H9 (cell line): ENCODE results near the gene HERC4. TPM values are rescaled to one million over a fixed set of nuclear protein-coding genes. Genes with fewer than 3 reads are reported as not detected.

ENCODE experiments used
- DNase-seq: peaks from one replicate; pipeline ENCODE4 v3.0.0-alpha.2; 2017
- H2AFZ ChIP-seq: one replicate; pipeline ENCODE4 v1.6.1; 2013; ENCODE audit warnings: mild to moderate bottlenecking, low read length, control low read depth, moderate library complexity
- H2AK5ac ChIP-seq: 2 replicates; pipeline ENCODE4 v1.6.1; 2013; ENCODE audit warnings: low read length, control low read depth, mixed read lengths; ENCODE audit not compliant: insufficient read length
- H2BK120ac ChIP-seq: one replicate; pipeline ENCODE4 v1.6.1; 2013; ENCODE audit warnings: low read depth, mild to moderate bottlenecking, low read length, control low read depth, inconsistent platforms; ENCODE audit not compliant: poor library complexity, severe bottlenecking
- H2BK12ac ChIP-seq: 2 replicates; pipeline ENCODE4 v1.6.1; 2013; ENCODE audit warnings: low read length, control low read depth, mixed read lengths, low read depth; ENCODE audit not compliant: insufficient read length
- H2BK15ac ChIP-seq: 2 replicates; pipeline ENCODE4 v1.6.1; 2013; ENCODE audit warnings: low read depth, low read length, control low read depth
- H2BK20ac ChIP-seq: one replicate; pipeline ENCODE4 v1.6.1; 2013; ENCODE audit warnings: low read depth, mild to moderate bottlenecking, low read length, control low read depth, inconsistent platforms; ENCODE audit not compliant: poor library complexity, severe bottlenecking
- H2BK5ac ChIP-seq: 2 replicates; pipeline ENCODE4 v1.6.1; 2013; ENCODE audit warnings: low read length, control low read depth, mixed read lengths; ENCODE audit not compliant: insufficient read length
- H3K14ac ChIP-seq: 2 replicates; pipeline ENCODE4 v1.6.1; 2013; ENCODE audit warnings: low read length, control low read depth; ENCODE audit not compliant: insufficient read depth
- H3K18ac ChIP-seq: 2 replicates; pipeline ENCODE4 v1.6.1; 2013; ENCODE audit warnings: low read depth, mild to moderate bottlenecking, mixed read lengths, low read length, control low read depth; ENCODE audit not compliant: insufficient read length
- H3K23ac ChIP-seq: 2 replicates; pipeline ENCODE4 v1.6.1; 2013; ENCODE audit warnings: low read length, control low read depth, mixed read lengths, low read depth; ENCODE audit not compliant: insufficient read length
- H3K23me2 ChIP-seq: 2 replicates; pipeline ENCODE4 v1.6.1; 2013; ENCODE audit warnings: low read depth, mild to moderate bottlenecking, mixed read lengths, low read length, control low read depth; ENCODE audit not compliant: insufficient read length, poor library complexity, severe bottlenecking
- H3K27ac ChIP-seq: 2 replicates; pipeline ENCODE4 v1.5.1; 2013; ENCODE audit warnings: low read length, control low read depth, mixed read lengths, low read depth; ENCODE audit not compliant: insufficient read length
- H3K27me3 ChIP-seq: 2 replicates; pipeline ENCODE4 v1.6.1; 2013; ENCODE audit warnings: low read length, control low read depth, inconsistent platforms; ENCODE audit not compliant: insufficient read depth
- H3K4ac ChIP-seq: 2 replicates; pipeline ENCODE4 v1.6.1; 2013; ENCODE audit warnings: low read depth, mild to moderate bottlenecking, control low read depth, inconsistent platforms, low read length, moderate library complexity
- H3K4me1 ChIP-seq: 2 replicates; pipeline ENCODE4 v1.6.1; 2013; ENCODE audit warnings: low read length, control low read depth, inconsistent platforms; ENCODE audit not compliant: insufficient read depth
- H3K4me2 ChIP-seq: 2 replicates; pipeline ENCODE4 v1.6.1; 2013; ENCODE audit warnings: low read length, control low read depth, mixed read lengths; ENCODE audit not compliant: insufficient read length, insufficient read depth
- H3K56ac ChIP-seq: 2 replicates; pipeline ENCODE4 v1.6.1; 2013; ENCODE audit warnings: low read depth, mild to moderate bottlenecking, mixed read lengths, low read length, control low read depth; ENCODE audit not compliant: insufficient read length
- H3K79me1 ChIP-seq: 2 replicates; pipeline ENCODE4 v1.6.1; 2013; ENCODE audit warnings: low read depth, mild to moderate bottlenecking, moderate library complexity, low read length, control low read depth, inconsistent platforms; ENCODE audit not compliant: insufficient read depth, poor library complexity, severe bottlenecking
- H3K79me2 ChIP-seq: 2 replicates; pipeline ENCODE4 v1.6.1; 2013; ENCODE audit warnings: low read length, control low read depth, inconsistent platforms; ENCODE audit not compliant: insufficient read depth
- H3K9ac ChIP-seq: 2 replicates; pipeline ENCODE4 v1.6.1; 2013; ENCODE audit warnings: low read length, control low read depth, mixed read lengths; ENCODE audit not compliant: insufficient read length; ENCODE audit errors: extremely low read depth
- H3K9me3 ChIP-seq: one replicate; pipeline ENCODE4 v1.6.1; 2013; ENCODE audit warnings: low read depth, low read length, inconsistent platforms; ENCODE audit not compliant: control insufficient read depth
- H3T11ph ChIP-seq: one replicate; pipeline ENCODE4 v1.6.1; 2013; ENCODE audit warnings: mild to moderate bottlenecking, low read length, control low read depth, inconsistent platforms
- H4K20me1 ChIP-seq: one replicate; pipeline ENCODE4 v1.6.1; 2013; ENCODE audit not compliant: control insufficient read depth, insufficient read length, insufficient read depth
- H4K5ac ChIP-seq: 2 replicates; pipeline ENCODE4 v1.6.1; 2013; ENCODE audit warnings: low read depth, mild to moderate bottlenecking, mixed read lengths, low read length, control low read depth; ENCODE audit not compliant: insufficient read length
- H4K8ac ChIP-seq: replicated peaks from 2 replicates; pipeline ENCODE4 v1.6.1; 2013; ENCODE audit warnings: low read length, control low read depth, mixed read lengths, low read depth; ENCODE audit not compliant: insufficient read length
- H4K91ac ChIP-seq: 2 replicates; pipeline ENCODE4 v1.6.1; 2013; ENCODE audit warnings: low read depth, mild to moderate bottlenecking, moderate library complexity, mixed read lengths, low read length, control low read depth; ENCODE audit not compliant: insufficient read length
- H3K27ac Mint-ChIP-seq, 3 experiments: 2 replicates in 2 of 3; 3 replicates in 1 of 3; pipeline ENCODE4 v1.8.0; 2020 to 2021; ENCODE audit warnings: mixed read lengths in 3 of 3, mild to moderate bottlenecking in 1 of 3, moderate library complexity in 1 of 3
- H3K27me3 Mint-ChIP-seq: 2 replicates; pipeline ENCODE4 v1.8.0; 2021; ENCODE audit warnings: low read depth, mild to moderate bottlenecking, moderate library complexity, mixed read lengths
- H3K36me3 Mint-ChIP-seq, 3 experiments: 2 replicates in 2 of 3; 3 replicates in 1 of 3; pipeline ENCODE4 v1.8.0; 2020 to 2021; ENCODE audit warnings: low read depth in 3 of 3, mixed read lengths in 3 of 3; ENCODE audit not compliant: insufficient read depth in 1 of 3
- H3K4me1 Mint-ChIP-seq, 2 experiments: 2 replicates each; pipeline ENCODE4 v1.8.0; 2020; ENCODE audit warnings: mixed read lengths in 2 of 2
- H3K4me3 Mint-ChIP-seq, 2 experiments: 2 replicates in 1 of 2; 3 replicates in 1 of 2; pipeline ENCODE4 v1.8.0; 2020 to 2021; ENCODE audit warnings: mild to moderate bottlenecking in 2 of 2, mixed read lengths in 2 of 2, moderate library complexity in 1 of 2
- H3K9me3 Mint-ChIP-seq, 2 experiments: 2 replicates in 1 of 2; 3 replicates in 1 of 2; pipeline ENCODE4 v1.8.0; 2020; ENCODE audit warnings: mild to moderate bottlenecking in 2 of 2, mixed read lengths in 2 of 2, moderate library complexity in 1 of 2
- WGBS: extraction: QIAGEN DNeasy Blood & Tissue Kit; methylation state at CpG from one replicate; pipeline ENCODE4 v1.1.7; 2013; ENCODE audit warnings: missing lambda C conversion rate, low lambda C conversion rate, mixed read lengths; ENCODE audit not compliant: insufficient read length; ENCODE audit errors: extremely low coverage; 5-methylcytosine and 5-hydroxymethylcytosine counted together
- total RNA-seq: library from RNA; stranded (reverse); gene quantifications from 2 replicates; pipeline ENCODE4 v1.2.1, GENCODE V29; 2021
- TF ChIP-seq, protein P1 (sequence below): fragments of 200-600 bp; sonication (generic); conservative IDR thresholded peaks from 3 replicates; pipeline ENCODE4 v1.8.0; 2021; ENCODE audit warnings: antibody characterized with exemption, mild to moderate bottlenecking

HERC4 gene
- total RNA-seq, 1 experiment from 2014 or later, result 24.5 TPM

DNA sequence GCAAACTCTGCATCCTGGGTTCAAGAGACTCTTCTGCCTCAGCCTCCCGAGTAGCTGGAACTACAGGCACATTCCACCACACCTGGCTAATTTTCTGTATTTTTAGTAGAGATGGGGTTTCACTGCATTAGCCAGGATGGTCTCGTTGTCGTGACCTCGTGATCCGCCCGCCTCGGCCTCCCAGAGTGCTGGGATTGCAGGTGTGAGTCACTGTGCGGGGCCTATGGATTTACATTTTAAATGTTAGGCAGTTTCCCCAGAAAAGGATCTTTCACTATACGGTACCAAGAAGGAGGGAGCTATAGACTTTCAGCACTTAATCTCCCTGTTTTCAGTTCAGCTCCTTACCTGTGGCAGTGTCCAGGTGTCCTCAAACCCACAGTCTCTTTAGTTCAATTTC is 139.9 kb downstream of the HERC4 start:
- no peaks in the 10 kb centered on the region for H3K4me1 ChIP-seq
- H3K56ac ChIP-seq, result no peak overlapping the region
- Mint-ChIP-seq H3K4me3 (no peak overlapping the region; a peak in 1 of 5 replicates), H3K4me1 (peaks cover 15 to 22% of the 10 kb centered on the region in 2 experiments), H3K9me3 (no peaks in the 10 kb centered on the region), H3K27me3 (no peaks in the 10 kb centered on the region), H3K36me3 (peaks cover 5 to 16% (median 5%) of the 10 kb centered on the region in 3 experiments; a peak in 5 of 7 replicates), H3K27ac (peak overlapping the region in 2 of 3 experiments; percentile 85 to 95; a peak in 4 of 7 replicates)
- no peak overlapping the region for H4K5ac ChIP-seq
- TF ChIP-seq, protein P1, sequence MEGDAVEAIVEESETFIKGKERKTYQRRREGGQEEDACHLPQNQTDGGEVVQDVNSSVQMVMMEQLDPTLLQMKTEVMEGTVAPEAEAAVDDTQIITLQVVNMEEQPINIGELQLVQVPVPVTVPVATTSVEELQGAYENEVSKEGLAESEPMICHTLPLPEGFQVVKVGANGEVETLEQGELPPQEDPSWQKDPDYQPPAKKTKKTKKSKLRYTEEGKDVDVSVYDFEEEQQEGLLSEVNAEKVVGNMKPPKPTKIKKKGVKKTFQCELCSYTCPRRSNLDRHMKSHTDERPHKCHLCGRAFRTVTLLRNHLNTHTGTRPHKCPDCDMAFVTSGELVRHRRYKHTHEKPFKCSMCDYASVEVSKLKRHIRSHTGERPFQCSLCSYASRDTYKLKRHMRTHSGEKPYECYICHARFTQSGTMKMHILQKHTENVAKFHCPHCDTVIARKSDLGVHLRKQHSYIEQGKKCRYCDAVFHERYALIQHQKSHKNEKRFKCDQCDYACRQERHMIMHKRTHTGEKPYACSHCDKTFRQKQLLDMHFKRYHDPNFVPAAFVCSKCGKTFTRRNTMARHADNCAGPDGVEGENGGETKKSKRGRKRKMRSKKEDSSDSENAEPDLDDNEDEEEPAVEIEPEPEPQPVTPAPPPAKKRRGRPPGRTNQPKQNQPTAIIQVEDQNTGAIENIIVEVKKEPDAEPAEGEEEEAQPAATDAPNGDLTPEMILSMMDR, result no peak
- H2BK15ac ChIP-seq, result no peak overlapping the region
- no peak overlapping the region for H2BK5ac ChIP-seq
- no peak overlapping the region for H3K14ac ChIP-seq
- H3K79me1 ChIP-seq, result no peaks in the 10 kb centered on the region
- no peak overlapping the region for H2BK12ac ChIP-seq
- H4K8ac ChIP-seq, result no peak overlapping the region
- H4K20me1 ChIP-seq, result no peaks in the 10 kb centered on the region
- H2BK20ac ChIP-seq, result no peak overlapping the region
- H3K23me2 ChIP-seq, result no peaks in the 10 kb centered on the region
- DNase-seq, result peak; percentile 62
- no peak overlapping the region for H3K4ac ChIP-seq
- no peak overlapping the region for H3T11ph ChIP-seq
- H3K9ac ChIP-seq, result no peak overlapping the region
- no peaks in the 10 kb centered on the region for H3K79me2 ChIP-seq
- H3K4me2 ChIP-seq, result no peak overlapping the region
- H3K23ac ChIP-seq, result no peak overlapping the region
- WGBS, result no CpG with 5 or more reads among the region's 9 CpGs
- H3K27me3 ChIP-seq, result no peaks in the 10 kb centered on the region
- H3K18ac ChIP-seq, result no peak overlapping the region
- no peak overlapping the region for H4K91ac ChIP-seq
- H2AK5ac ChIP-seq, result no peak overlapping the region
- H2AFZ ChIP-seq, result no peak overlapping the region
- no peaks in the 10 kb centered on the region for H3K9me3 ChIP-seq
- H2BK120ac ChIP-seq, result no peak overlapping the region
- no peak overlapping the region for H3K27ac ChIP-seq
